Activated T-helper 1 cell treated with Interleukin-2 at 50 U/mL for 16 hours (primary cell): ENCODE data around the gene PCK2.

Experiments used
- DNase-seq: peaks from one replicate; pipeline ENCODE4 v3.0.0-alpha.2; 2020; ENCODE audit warnings: low read depth

The PCK2 gene

GRCh38 chr14:24137529-24138395, 43.7 kb downstream of the PCK2 start:
- DNase-seq = no peak

- no peak for DNase-seq
Observed at GRCh38 chr14:24138396-24139271, 44.5 kb downstream of the PCK2 start.

DNA sequence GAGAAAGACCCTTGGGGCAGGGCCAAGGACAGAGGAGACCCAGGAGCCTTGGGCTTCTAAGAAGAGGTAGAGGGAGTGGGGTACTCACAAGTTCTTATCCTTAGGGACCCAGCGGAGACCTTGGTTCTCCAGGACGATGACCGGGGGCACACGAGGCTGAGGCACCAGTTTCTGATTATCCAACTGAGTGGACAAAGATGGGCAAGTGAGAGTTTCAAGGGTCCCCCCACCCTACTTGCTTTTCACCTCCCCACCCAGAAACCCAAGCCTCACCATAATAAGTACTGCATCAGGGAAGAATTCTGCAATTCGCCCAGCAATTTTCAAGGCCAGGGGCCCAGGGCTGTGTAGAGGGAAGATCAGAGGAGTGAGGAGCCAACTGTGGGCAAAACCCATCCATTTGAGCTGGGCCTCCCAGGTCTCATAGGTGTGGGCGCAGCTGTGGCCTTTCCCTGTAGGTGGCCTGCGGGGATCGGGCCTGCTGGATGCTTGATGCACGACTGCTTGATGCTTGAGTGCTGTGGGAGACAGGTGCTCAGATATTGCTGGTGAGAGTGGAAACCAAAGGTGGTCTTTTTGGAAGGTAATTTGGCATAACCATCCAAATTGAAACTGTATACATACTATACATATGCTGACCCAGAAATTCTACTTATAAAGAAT, 45.3 kb downstream of the PCK2 start:
- no peak for DNase-seq

GRCh38 chr14:24141097-24141880, 47.2 kb downstream of the PCK2 start, which contains the start of gene EMC9:
Gene EMC9, minus strand, starts transcription at chr14:24141591. Its CDS starts 287 bp downstream, at chr14:24141304.
- DNase-seq = peak; percentile 99

- DNase-seq = no peak
Observed at GRCh38 chr14:24143511-24143910, 49.4 kb downstream of the PCK2 start.

- DNase-seq = no peak
Observed at GRCh38 chr14:24144451-24144850, 50.3 kb downstream of the PCK2 start.

DNA sequence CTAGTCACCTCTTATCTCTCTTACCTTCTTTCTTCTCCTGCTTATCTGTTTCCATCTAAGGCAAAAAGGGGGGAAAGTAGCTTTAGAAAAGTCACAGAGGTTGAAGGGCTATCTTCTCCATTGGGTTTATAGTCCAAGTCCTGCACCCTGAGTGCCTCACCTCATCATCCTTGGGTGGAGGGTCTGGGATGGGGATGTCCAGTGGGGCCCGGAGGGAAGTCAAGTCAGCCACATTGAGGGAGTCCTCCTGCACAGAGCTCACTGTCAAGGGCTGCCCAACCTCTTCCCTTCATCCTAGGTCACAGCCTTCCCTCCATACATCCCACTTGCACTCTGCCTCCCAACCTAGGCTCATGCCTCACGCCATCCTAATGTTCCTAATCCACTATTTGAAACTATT, 51.1 kb downstream of the PCK2 start:
- no peak for DNase-seq

- no peak for DNase-seq
Observed at GRCh38 chr14:24145690-24146452, 51.8 kb downstream of the PCK2 start.

- peak; percentile 70 for DNase-seq
Observed at GRCh38 chr14:24146453-24146977, 52.4 kb downstream of the PCK2 start, which contains the start of gene PSME2. Gene PSME2, minus strand, starts transcription at chr14:24146610. Its CDS starts 29 bp downstream, at chr14:24146581.

DNA sequence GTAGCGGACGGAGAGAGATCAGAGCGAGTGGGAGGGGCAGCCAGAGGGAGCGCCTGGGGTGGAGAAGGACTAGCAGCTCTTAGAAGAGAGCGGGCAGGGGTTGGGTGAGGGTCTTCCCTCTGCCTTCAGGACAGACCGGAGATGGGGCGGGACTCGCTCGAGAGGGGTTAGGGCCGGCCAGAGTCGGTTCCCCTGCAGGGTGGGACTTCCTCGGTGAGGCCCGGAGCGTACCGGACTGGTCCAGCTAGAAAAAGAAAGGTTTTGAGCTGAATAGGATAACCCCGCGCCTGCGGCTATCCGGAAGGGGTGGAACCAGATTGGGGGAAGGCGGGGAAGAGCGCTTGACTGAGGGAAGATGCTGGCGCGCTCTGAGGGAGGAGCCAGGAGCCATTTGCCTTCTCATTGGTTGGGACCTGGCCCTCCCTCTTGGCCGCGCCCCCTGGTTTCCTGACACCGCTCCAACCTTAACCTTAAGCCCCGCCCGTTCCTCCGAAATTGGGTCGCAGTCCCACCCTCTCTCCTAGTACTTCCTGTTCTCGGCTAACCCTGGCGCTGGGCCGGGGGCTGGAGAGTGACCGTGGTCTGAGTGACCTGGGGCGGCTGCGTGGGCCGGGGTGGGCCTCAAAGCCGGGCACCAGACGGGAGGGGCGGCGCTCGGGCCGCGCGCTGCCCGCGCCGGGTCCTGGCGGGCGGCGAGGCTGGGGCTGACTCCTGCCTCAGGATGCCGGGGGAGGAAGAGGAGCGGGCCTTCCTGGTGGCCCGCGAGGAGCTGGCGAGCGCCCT, 53.1 kb downstream of the PCK2 start, which contains the start of gene RNF31:
TSS of gene RNF31 (plus strand) at position 521 of the 783 bp plus-strand sequence. CDS start at position 722, 201 bp downstream.
- DNase-seq = peak; percentile 96

GRCh38 chr14:24147761-24148428, 53.8 kb downstream of the PCK2 start:
- DNase-seq = no peak

- no peak for DNase-seq
Observed at GRCh38 chr14:24149302-24149969, 55.3 kb downstream of the PCK2 start.

- DNase-seq = no peak
Observed at GRCh38 chr14:24150061-24150460, 56.0 kb downstream of the PCK2 start.

- DNase-seq = no peak
Observed at GRCh38 chr14:24150567-24150966, 56.5 kb downstream of the PCK2 start.

DNA sequence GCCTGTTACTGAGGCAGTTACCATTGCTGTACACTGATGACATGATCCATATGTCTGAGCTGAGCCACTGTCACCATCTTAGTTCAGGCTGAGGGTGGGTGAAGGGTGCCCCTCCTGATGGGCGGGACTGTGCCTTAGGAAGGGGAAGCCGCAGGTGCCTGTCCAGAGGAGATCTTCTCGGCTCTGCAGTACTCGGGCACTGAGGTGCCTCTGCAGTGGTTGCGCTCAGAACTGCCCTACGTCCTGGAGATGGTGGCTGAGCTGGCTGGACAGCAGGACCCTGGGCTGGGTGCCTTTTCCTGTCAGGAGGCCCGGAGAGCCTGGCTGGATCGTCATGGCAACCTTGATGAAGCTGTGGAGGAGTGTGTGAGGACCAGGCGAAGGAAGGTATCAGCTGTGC, 56.9 kb downstream of the PCK2 start:
- no peak for DNase-seq

GRCh38 chr14:24151404-24152080, 57.4 kb downstream of the PCK2 start:
- DNase-seq = no peak
